ENCODE data around the gene GUCY2C.

GUCY2C gene

DNA sequence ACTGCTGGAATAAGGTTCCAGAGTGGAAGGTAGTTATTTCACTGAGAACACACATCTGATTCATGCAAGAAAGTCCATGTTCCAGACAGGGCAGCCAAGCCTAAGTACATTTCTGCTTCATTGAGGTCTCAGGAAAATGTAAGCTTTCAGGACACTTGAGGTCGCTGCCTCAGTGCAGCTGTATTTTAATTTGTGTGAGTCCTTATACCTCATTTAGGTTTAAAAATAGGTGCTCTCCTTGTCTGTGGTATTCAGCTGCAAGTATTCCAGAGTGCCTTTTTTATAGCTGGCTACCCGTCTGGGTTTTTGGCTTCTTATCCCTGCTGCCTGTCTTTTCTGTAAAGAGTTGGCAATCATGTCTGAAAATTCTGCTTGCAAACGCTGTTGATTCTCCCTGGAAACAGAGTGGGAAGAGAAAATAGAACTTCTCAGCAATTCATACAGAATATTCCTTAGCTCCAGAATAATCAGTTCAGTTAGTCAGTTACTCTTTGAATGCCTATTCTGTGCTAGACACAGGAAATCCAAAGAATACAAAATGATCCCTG lies 83.4 kb downstream of the GUCY2C start:
- Histone ChIP-seq H3K9me3 (ENCODE audit: control insufficient read depth, insufficient read depth, low read depth, low read length) (no peaks in the 10 kb centered on the region), H3K4me1 (ENCODE audit: control insufficient read depth, insufficient read depth, low read length) (no peaks in the 10 kb centered on the region), H3K4me3 (ENCODE audit: low read depth, low read length) (no peak overlapping the region), H3K36me3 (ENCODE audit: control insufficient read depth in 2 of 2, insufficient read depth in 1 of 2, low read length in 2 of 2) (no peaks in the 10 kb centered on the region), H3K27ac (ENCODE audit: extremely low read depth, low read depth, low read length) (no peak overlapping the region)
- POLR2A ChIA-PET = no interaction called here
- TF ChIP-seq ZNF473 (tag by site-specific recombination; IDR thresholded peaks at IDR 0.05) (no peak), ZNF747 (tag by site-specific recombination; IDR thresholded peaks at IDR 0.05) (no peak)
- CTCF ChIA-PET = interaction anchor here (0.6 to 1.1 kb wide), 2 partner anchors 66 to 98 kb away, joined by 3 read pairs; no protein-coding TSS in a partner anchor

- ChIA-PET POLR2A (no interaction called here), CTCF (interaction anchor here (0.7 to 1.1 kb wide), 3 partner anchors 97 to 1190 kb away, joined by 3 to 4 read pairs (median 4); no protein-coding TSS in a partner anchor)
- TF ChIP-seq ZNF426 (tag by site-specific recombination; IDR thresholded peaks at IDR 0.05) (no peak), ZNF664 (tag by site-specific recombination; IDR thresholded peaks at IDR 0.05) (no peak), ZNF677 (tag by site-specific recombination; IDR thresholded peaks at IDR 0.05) (no peak), ZNF394 (tag by site-specific recombination; IDR thresholded peaks at IDR 0.05; ENCODE audit: borderline replicate concordance) (no peak), REPIN1 (tag by site-specific recombination; IDR thresholded peaks at IDR 0.05; ENCODE audit: low read depth) (no peak), TRIM28 (IDR thresholded peaks at IDR 0.05; ENCODE audit: borderline replicate concordance, low read length) (no peak), ZNF768 (tag by site-specific recombination; IDR thresholded peaks at IDR 0.05) (no peak), ZNF658 (tag by site-specific recombination; IDR thresholded peaks at IDR 0.05) (no peak), ZNF624 (tag by site-specific recombination; IDR thresholded peaks at IDR 0.05) (no peak), ZNF155 (tag by site-specific recombination; IDR thresholded peaks at IDR 0.05) (no peak), ZBTB17 (tag by site-specific recombination; IDR thresholded peaks at IDR 0.05) (no peak), ZNF274 (IDR thresholded peaks at IDR 0.05; ENCODE audit: low read length) (no peak), ZNF274 (tag by site-specific recombination; IDR thresholded peaks at IDR 0.05; ENCODE audit: borderline replicate concordance) (no peak), ZBTB8A (tag by site-specific recombination; IDR thresholded peaks at IDR 0.05) (no peak), ZNF157 (tag by site-specific recombination; IDR thresholded peaks at IDR 0.05) (no peak), ZNF175 (tag by site-specific recombination; IDR thresholded peaks at IDR 0.05) (no peak)
- TF ChIP-seq, protein P1, sequence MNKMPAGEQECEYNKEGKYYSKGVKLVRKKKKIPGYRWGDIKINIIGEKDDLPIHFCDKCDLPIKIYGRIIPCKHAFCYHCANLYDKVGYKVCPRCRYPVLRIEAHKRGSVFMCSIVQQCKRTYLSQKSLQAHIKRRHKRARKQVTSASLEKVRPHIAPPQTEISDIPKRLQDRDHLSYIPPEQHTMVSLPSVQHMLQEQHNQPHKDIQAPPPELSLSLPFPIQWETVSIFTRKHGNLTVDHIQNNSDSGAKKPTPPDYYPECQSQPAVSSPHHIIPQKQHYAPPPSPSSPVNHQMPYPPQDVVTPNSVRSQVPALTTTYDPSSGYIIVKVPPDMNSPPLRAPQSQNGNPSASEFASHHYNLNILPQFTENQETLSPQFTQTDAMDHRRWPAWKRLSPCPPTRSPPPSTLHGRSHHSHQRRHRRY (tag by site-specific recombination; IDR thresholded peaks at IDR 0.05) = no peak
- TF ChIP-seq, protein P2, sequence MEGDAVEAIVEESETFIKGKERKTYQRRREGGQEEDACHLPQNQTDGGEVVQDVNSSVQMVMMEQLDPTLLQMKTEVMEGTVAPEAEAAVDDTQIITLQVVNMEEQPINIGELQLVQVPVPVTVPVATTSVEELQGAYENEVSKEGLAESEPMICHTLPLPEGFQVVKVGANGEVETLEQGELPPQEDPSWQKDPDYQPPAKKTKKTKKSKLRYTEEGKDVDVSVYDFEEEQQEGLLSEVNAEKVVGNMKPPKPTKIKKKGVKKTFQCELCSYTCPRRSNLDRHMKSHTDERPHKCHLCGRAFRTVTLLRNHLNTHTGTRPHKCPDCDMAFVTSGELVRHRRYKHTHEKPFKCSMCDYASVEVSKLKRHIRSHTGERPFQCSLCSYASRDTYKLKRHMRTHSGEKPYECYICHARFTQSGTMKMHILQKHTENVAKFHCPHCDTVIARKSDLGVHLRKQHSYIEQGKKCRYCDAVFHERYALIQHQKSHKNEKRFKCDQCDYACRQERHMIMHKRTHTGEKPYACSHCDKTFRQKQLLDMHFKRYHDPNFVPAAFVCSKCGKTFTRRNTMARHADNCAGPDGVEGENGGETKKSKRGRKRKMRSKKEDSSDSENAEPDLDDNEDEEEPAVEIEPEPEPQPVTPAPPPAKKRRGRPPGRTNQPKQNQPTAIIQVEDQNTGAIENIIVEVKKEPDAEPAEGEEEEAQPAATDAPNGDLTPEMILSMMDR (tag by site-specific recombination; IDR thresholded peaks at IDR 0.05) = no peak
- TF ChIP-seq, protein P3, sequence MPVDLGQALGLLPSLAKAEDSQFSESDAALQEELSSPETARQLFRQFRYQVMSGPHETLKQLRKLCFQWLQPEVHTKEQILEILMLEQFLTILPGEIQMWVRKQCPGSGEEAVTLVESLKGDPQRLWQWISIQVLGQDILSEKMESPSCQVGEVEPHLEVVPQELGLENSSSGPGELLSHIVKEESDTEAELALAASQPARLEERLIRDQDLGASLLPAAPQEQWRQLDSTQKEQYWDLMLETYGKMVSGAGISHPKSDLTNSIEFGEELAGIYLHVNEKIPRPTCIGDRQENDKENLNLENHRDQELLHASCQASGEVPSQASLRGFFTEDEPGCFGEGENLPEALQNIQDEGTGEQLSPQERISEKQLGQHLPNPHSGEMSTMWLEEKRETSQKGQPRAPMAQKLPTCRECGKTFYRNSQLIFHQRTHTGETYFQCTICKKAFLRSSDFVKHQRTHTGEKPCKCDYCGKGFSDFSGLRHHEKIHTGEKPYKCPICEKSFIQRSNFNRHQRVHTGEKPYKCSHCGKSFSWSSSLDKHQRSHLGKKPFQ (tag by site-specific recombination; IDR thresholded peaks at IDR 0.05) = no peak
- TF ChIP-seq, protein P4, sequence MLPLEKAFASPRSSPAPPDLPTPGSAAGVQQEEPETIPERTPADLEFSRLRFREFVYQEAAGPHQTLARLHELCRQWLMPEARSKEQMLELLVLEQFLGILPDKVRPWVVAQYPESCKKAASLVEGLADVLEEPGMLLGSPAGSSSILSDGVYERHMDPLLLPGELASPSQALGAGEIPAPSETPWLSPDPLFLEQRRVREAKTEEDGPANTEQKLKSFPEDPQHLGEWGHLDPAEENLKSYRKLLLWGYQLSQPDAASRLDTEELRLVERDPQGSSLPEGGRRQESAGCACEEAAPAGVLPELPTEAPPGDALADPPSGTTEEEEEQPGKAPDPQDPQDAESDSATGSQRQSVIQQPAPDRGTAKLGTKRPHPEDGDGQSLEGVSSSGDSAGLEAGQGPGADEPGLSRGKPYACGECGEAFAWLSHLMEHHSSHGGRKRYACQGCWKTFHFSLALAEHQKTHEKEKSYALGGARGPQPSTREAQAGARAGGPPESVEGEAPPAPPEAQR (tag by site-specific recombination; IDR thresholded peaks at IDR 0.05) = no peak
- TF ChIP-seq, protein P5, sequence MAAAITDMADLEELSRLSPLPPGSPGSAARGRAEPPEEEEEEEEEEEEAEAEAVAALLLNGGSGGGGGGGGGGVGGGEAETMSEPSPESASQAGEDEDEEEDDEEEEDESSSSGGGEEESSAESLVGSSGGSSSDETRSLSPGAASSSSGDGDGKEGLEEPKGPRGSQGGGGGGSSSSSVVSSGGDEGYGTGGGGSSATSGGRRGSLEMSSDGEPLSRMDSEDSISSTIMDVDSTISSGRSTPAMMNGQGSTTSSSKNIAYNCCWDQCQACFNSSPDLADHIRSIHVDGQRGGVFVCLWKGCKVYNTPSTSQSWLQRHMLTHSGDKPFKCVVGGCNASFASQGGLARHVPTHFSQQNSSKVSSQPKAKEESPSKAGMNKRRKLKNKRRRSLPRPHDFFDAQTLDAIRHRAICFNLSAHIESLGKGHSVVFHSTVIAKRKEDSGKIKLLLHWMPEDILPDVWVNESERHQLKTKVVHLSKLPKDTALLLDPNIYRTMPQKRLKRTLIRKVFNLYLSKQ (tag by site-specific recombination; IDR thresholded peaks at IDR 0.05; ENCODE audit: borderline replicate concordance) = no peak
- H3K36me3 ChIP-seq (ENCODE audit: control insufficient read depth in 2 of 2, insufficient read depth in 1 of 2, low read length in 2 of 2) = no peaks in the 10 kb centered on the region
- H3K9me3 ChIP-seq (ENCODE audit: control insufficient read depth, insufficient read depth, low read depth, low read length) = no peaks in the 10 kb centered on the region
- H3K4me3 ChIP-seq (ENCODE audit: low read depth, low read length) = no peak overlapping the region
- H3K27ac ChIP-seq (ENCODE audit: extremely low read depth, low read depth, low read length) = no peak overlapping the region
- H3K4me1 ChIP-seq (ENCODE audit: control insufficient read depth, insufficient read depth, low read length) = no peaks in the 10 kb centered on the region
Measured at GRCh38 chr12:14612250-14612649, 84.1 kb downstream of the GUCY2C start.
